Heart left ventricle (tissue), 13 donors: ENCODE data around the gene PHACTR1.

ENCODE experiments used
- CTCF ChIP-seq, 12 donors: fragments of 200-600 bp; sonication (generic) in 4 of 12; IDR thresholded peaks; one replicate each; pipeline versions ENCODE4 v1.5.0 to v1.8.0; 2018 to 2022; ENCODE audit warnings: antibody characterized with exemption in 12 of 12, mild to moderate bottlenecking in 5 of 12
- POLR2A ChIP-seq, 2 donors: fragments of 450-650 bp; IDR thresholded peaks; one replicate each; pipeline ENCODE4 v1.6.1; 2017; ENCODE audit warnings: antibody characterized with exemption in 2 of 2, mild to moderate bottlenecking in 2 of 2, moderate library complexity in 2 of 2
- donor health status: ischemic (EF 13 %, LVEDD 7.1; RV severe dilation, severe dysfunction).
- donor health status: DM: no; HTN: yes; CAD: no.
- donor health status: DM: no; HTN: no; CAD: no.
- donor health status: ischemic (EF 25% LVEDD 6.9; RV normal size, moderate dysfunction).
- donor health status: ischemic (EF 25% LVEDD 5.7; RV mildly dilated, moderate dysfunction).
- donor health status: ischemic (EF 35%, LVEDD 5.7; RV mildly dilated, moderate dysfunction).
- donor health status: nonischemic (EF 11% LVEDD 7.7; RV severe dilation, severe dysfunction).
- donor health status: DM: yes; HTN: yes; CAD: no.
- donor health status: PGD.
- donor health status: ischemic (EF 29% LVEDD 5.4; RV normal size, mild dysfunction).
- donor health status: nonischemic (EF 23%, LVEDD 6.1; RV moderate dilation, normal function).

GRCh38 chr6:13152764-13153163 lies 436.2 kb downstream of the PHACTR1 start:
- TF ChIP-seq CTCF (IDR thresholded peaks at IDR 0.05), result no peak
- TF ChIP-seq POLR2A (IDR thresholded peaks at IDR 0.05), result no peak
